Epithelial cell of proximal tubule (primary cell): Measurements from ENCODE around the gene TFF3. TPM values are rescaled to one million over a fixed set of nuclear protein-coding genes. Genes with fewer than 3 reads are reported as not detected.
"Not testable (repeated sequence)": the region's sequence is repeated elsewhere in the genome, so short reads cannot be mapped to it uniquely, and the experiment has no call there.

Experiments
- DNase-seq: peaks from one replicate; pipeline ENCODE4 v3.0.0-alpha.2; 2011; ENCODE audit warnings: low read depth
- H3K4me3 ChIP-seq: 2 replicates; pipeline ENCODE4 v1.5.1; 2011; ENCODE audit warnings: low read depth, mild to moderate bottlenecking, low read length
- CTCF ChIP-seq: conservative IDR thresholded peaks from 2 replicates; pipeline ENCODE4 v1.5.1; 2012; ENCODE audit warnings: low read depth, mild to moderate bottlenecking, low read length
- total RNA-seq: library from RNA; depleted of rRNA; stranded (reverse); fragments of >200 nt; gene quantifications from 2 replicates; pipeline ENCODE4 v1.2.3, GENCODE V29; 2015

Gene TFF3
- total RNA-seq, 1 donor from 2014 or later, result 1.0 TPM

- no peak overlapping the region for H3K4me3 ChIP-seq
- TF ChIP-seq CTCF, result no peak
- DNase-seq, result no peak
Observed at GRCh38 chr21:42294273-42294880, 20.8 kb downstream of the TFF3 start.

- H3K4me3 ChIP-seq, result no peak overlapping the region
- DNase-seq, result no peak
- no peak for TF ChIP-seq CTCF
Observed at GRCh38 chr21:42293649-42294272, 21.4 kb downstream of the TFF3 start.

- H3K4me3 ChIP-seq, DNase-seq: not testable (repeated sequence)
Observed at GRCh38 chr21:42292563-42293142, 22.6 kb downstream of the TFF3 start.

- TF ChIP-seq CTCF, result no peak
- no peak for DNase-seq
- no peak overlapping the region for H3K4me3 ChIP-seq
Observed at GRCh38 chr21:42291751-42292562, 23.3 kb downstream of the TFF3 start.

GRCh38 chr21:42291003-42291750 lies 24.0 kb downstream of the TFF3 start:
- DNase-seq, result no peak
- H3K4me3 ChIP-seq, result no peak overlapping the region
- no peak for TF ChIP-seq CTCF

GRCh38 chr21:42290505-42290904 lies 24.7 kb downstream of the TFF3 start:
- TF ChIP-seq CTCF, result no peak
- DNase-seq, result no peak
- H3K4me3 ChIP-seq, result no peak overlapping the region

- TF ChIP-seq CTCF, result no peak
- DNase-seq, result no peak
- no peak overlapping the region for H3K4me3 ChIP-seq
Observed at GRCh38 chr21:42289926-42290325, 25.3 kb downstream of the TFF3 start.
